Measurements from ENCODE around the gene PCDHGA2. TPM values are rescaled to one million over a fixed set of nuclear protein-coding genes. Genes with fewer than 3 reads are reported as not detected.

PCDHGA2 gene
- total and polyA plus RNA-seq, 9 of the 15 experiments (the other 6 are each of a cell fraction or from before 2014, with no cell fraction given) = 0.07 to 0.27 (median 0.15) TPM; not detected in 2

GRCh38 chr5:141298376-141298775, 40.2 kb upstream of the PCDHGA2 start (continued):
- TF ChIP-seq ATF2 (CRISPR knock-in tag; IDR thresholded peaks at IDR 0.05) (no peak), VEZF1 (CRISPR knock-in tag; IDR thresholded peaks at IDR 0.05) (peak; percentile 34; the same call in 1 of the 2 replicates), RBM34 (IDR thresholded peaks at IDR 0.05; ENCODE audit: borderline replicate concordance, insufficient read depth, low read length) (no peak), ARHGAP35 (IDR thresholded peaks at IDR 0.05; ENCODE audit: partially characterized antibody) (no peak), PML (IDR thresholded peaks at IDR 0.05; ENCODE audit: low read length) (peak; percentile 87), SMAD3 (CRISPR knock-in tag; conservative IDR thresholded peaks at IDR 0.05) (no peak), MTA2 (IDR thresholded peaks at IDR 0.05; ENCODE audit: low read depth) (peak; percentile 81), HES1 (IDR thresholded peaks at IDR 0.05; ENCODE audit: low read depth) (no peak), FOXK1 (CRISPR knock-in tag; IDR thresholded peaks at IDR 0.05; ENCODE audit: borderline replicate concordance) (no peak), DPF2 (IDR thresholded peaks at IDR 0.05) (peak; percentile 51), SLC30A9 (CRISPR knock-in tag; IDR thresholded peaks at IDR 0.05) (no peak)
